Psoas muscle (tissue), 8 donors: ENCODE results near the gene WASF2. TPM values are rescaled to one million over a fixed set of nuclear protein-coding genes. Genes with fewer than 3 reads are reported as not detected.
"Not testable (repeated sequence)": the region's sequence is repeated elsewhere in the genome, so short reads cannot be mapped to it uniquely, and the experiment has no call there.

ENCODE experiments used
- ATAC-seq, 4 donors: fragments of 200-7000 bp; cut with Tn5 transposase; one replicate each; pipeline ENCODE4 v1.9.1; 2020; ENCODE audit warnings: moderate library complexity in 3 of 4, mild to moderate bottlenecking in 2 of 4
- DNase-seq, 2 donors: peaks; one replicate each; pipeline ENCODE4 v3.0.0-alpha.2; 2020
- H3K27ac ChIP-seq: fragments of 200-600 bp; one replicate; pipeline ENCODE4 v1.8.0; 2022
- H3K27me3 ChIP-seq, 3 donors: fragments of 200-600 bp in 1 of 3; one replicate each; pipeline versions ENCODE4 v1.6.1 to v1.8.0; 2013 to 2022; ENCODE audit warnings: low read length in 2 of 3, mild to moderate bottlenecking in 2 of 3, moderate library complexity in 1 of 3; ENCODE audit not compliant: insufficient read depth in 3 of 3
- H3K36me3 ChIP-seq, 2 donors: fragments of 200-600 bp in 1 of 2; one replicate each; pipeline versions ENCODE4 v1.6.1 to v1.8.0; 2013 to 2022; ENCODE audit warnings: low read depth in 1 of 2, mild to moderate bottlenecking in 1 of 2, moderate library complexity in 1 of 2; ENCODE audit not compliant: insufficient read depth in 1 of 2
- H3K4me1 ChIP-seq: fragments of 200-600 bp; one replicate; pipeline ENCODE4 v1.8.0; 2022
- H3K4me3 ChIP-seq: fragments of 200-600 bp; one replicate; pipeline ENCODE4 v1.8.0; 2022; ENCODE audit warnings: mild to moderate bottlenecking
- H3K9me3 ChIP-seq: fragments of 200-600 bp; one replicate; pipeline ENCODE4 v1.8.0; 2022
- CTCF ChIP-seq: fragments of 200-600 bp; IDR thresholded peaks from one replicate; pipeline ENCODE4 v1.8.0; 2022; ENCODE audit warnings: antibody characterized with exemption
- WGBS, 3 donors: extraction: QIAGEN DNeasy Blood & Tissue Kit; methylation state at CpG; one replicate each; pipeline versions ENCODE4 v1.1.6 to v1.1.7; 2013; 5-methylcytosine and 5-hydroxymethylcytosine counted together
- intact Hi-C, 2 donors: fragments of 100-400 bp; cut with DNase I; formaldehyde crosslinking; loops; one replicate each; pipeline versions ENCODE4 v1.11.0 to v1.14.2; 2022
- polyA plus RNA-seq, 3 donors: library from polyadenylated mRNA; stranded (reverse); fragments of 200-250 nt; gene quantifications; one replicate each; pipeline ENCODE4 v1.2.3, GENCODE V29; 2013
- total RNA-seq, 4 donors: library from RNA; stranded (reverse); fragmentation: NEBNext Ultra II Directional in 2 of 4; extraction: Animal tissue kit (Norgen Biotek cat#: 25700) in 2 of 4; gene quantifications; one replicate each; pipeline versions ENCODE4 v1.2.1 to v1.2.4, GENCODE V29; 2021 to 2023
- donor health status: healthy with polysubstance abuse.
- donor health status: DM: no; HTN: no; CAD: no; lungs with moderate emphysema.
- donor health status: Bipolar disorder and iron deficiency.
- donor health status: healthy.
- donor health status: DM: yes; HTN: yes; CAD: no.
- donor health status: DM: no; HTN: no; CAD: no.
- donor health status: DM: no; HTN: no; CAD: no.
- donor health status: DM: yes; HTN: yes; CAD: no.

The WASF2 gene
- total and polyA plus RNA-seq, 7 donors, result 7.9 to 40.6 (median 29.4) TPM

- Histone ChIP-seq H3K27me3 (no peaks in the 10 kb centered on the region), H3K9me3 (no peaks in the 10 kb centered on the region), H3K36me3 (peaks cover 0 to 6% of the 10 kb centered on the region in 2 donors), H3K27ac (no peak overlapping the region), H3K4me1 (peaks cover 49% of the 10 kb centered on the region), H3K4me3 (no peak overlapping the region)
- WGBS, 3 donors, result 31 to 42% (median 32%) methylated on average over 7 of the region's 7 CpGs
- intact Hi-C loops, result loop anchor here in 1 of 2 donors (5.0 kb wide), 1 partner anchor 36 kb away; no protein-coding TSS in a partner anchor
- DNase-seq (no peak), ATAC-seq (peak in 2 of 4 donors; percentile 16 to 36)
- TF ChIP-seq CTCF, result no peak
These were observed 16.2 kb downstream of the WASF2 start for GRCh38 chr1:27473755-27474154.

- peak; percentile 30 to 67 (median 45) for ATAC-seq
- intact Hi-C loops, result loop anchor here in 1 of 2 donors (5.0 kb wide), 1 partner anchor 35 kb away; no protein-coding TSS in a partner anchor
- H3K36me3 ChIP-seq, H3K27me3 ChIP-seq, H3K4me3 ChIP-seq, DNase-seq, H3K27ac ChIP-seq, H3K9me3 ChIP-seq: not testable (repeated sequence)
- H3K4me1 ChIP-seq, result peaks cover 54% of the 10 kb centered on the region
- WGBS, 3 donors, result 60 to 78% (median 60%) methylated on average over 7 of the region's 7 CpGs
These were observed 17.9 kb downstream of the WASF2 start for GRCh38 chr1:27472098-27472497.

GRCh38 chr1:27471477-27471876, 18.5 kb downstream of the WASF2 start:
- H3K27me3 ChIP-seq, result no peaks in the 10 kb centered on the region
- intact Hi-C loops, result loop anchor here in 1 of 2 donors (5.0 kb wide), 1 partner anchor 34 kb away; no protein-coding TSS in a partner anchor
- no peak overlapping the region for H3K27ac ChIP-seq
- peaks cover 0 to 2% of the 10 kb centered on the region in 2 donors for H3K36me3 ChIP-seq
- H3K4me1 ChIP-seq, result peaks cover 52% of the 10 kb centered on the region
- WGBS, 3 donors, result 95 to 97% (median 96%) methylated on average over 3 of the region's 3 CpGs
- DNase-seq (no peak), ATAC-seq (no peak)
- no peak for TF ChIP-seq CTCF
- H3K4me3 ChIP-seq, result no peak overlapping the region
- H3K9me3 ChIP-seq, result no peaks in the 10 kb centered on the region

- no peaks in the 10 kb centered on the region for H3K9me3 ChIP-seq
- no peak for TF ChIP-seq CTCF
- H3K4me3 ChIP-seq, result no peak overlapping the region
- 81 to 83% (median 81%) methylated on average over 6 of the region's 6 CpGs for WGBS, 3 donors
- peaks cover 8 to 9% of the 10 kb centered on the region in 2 donors for H3K36me3 ChIP-seq
- intact Hi-C loops, result no loop called here
- H3K4me1 ChIP-seq, result peaks cover 57% of the 10 kb centered on the region
- no peaks in the 10 kb centered on the region for H3K27me3 ChIP-seq
- DNase-seq, result no peak
- no peak overlapping the region for H3K27ac ChIP-seq
- no peak for ATAC-seq
These were observed 20.6 kb downstream of the WASF2 start for GRCh38 chr1:27469334-27469733.

GRCh38 chr1:27468378-27468777, 21.6 kb downstream of the WASF2 start:
- H3K4me1 ChIP-seq, result peaks cover 55% of the 10 kb centered on the region
- intact Hi-C loops, result not testable (repeated sequence)

More at GRCh38 chr1:27468378-27468777, 21.6 kb downstream of the WASF2 start:
- H3K36me3 ChIP-seq, H3K4me3 ChIP-seq, ATAC-seq, H3K27ac ChIP-seq, H3K27me3 ChIP-seq, H3K9me3 ChIP-seq, DNase-seq: not testable (repeated sequence)
- 92 to 93% (median 92%) methylated on average over 15 of the region's 15 CpGs for WGBS, 3 donors
